ENCODE data around the gene VWC2. TPM values are rescaled to one million over a fixed set of nuclear protein-coding genes. Genes with fewer than 3 reads are reported as not detected.

VWC2 gene
- total and polyA plus RNA-seq, 2 of the 8 experiments (the other 6 are each of a cell fraction or from before 2014, with no cell fraction given), result 0.24 to 0.30 TPM

DNA sequence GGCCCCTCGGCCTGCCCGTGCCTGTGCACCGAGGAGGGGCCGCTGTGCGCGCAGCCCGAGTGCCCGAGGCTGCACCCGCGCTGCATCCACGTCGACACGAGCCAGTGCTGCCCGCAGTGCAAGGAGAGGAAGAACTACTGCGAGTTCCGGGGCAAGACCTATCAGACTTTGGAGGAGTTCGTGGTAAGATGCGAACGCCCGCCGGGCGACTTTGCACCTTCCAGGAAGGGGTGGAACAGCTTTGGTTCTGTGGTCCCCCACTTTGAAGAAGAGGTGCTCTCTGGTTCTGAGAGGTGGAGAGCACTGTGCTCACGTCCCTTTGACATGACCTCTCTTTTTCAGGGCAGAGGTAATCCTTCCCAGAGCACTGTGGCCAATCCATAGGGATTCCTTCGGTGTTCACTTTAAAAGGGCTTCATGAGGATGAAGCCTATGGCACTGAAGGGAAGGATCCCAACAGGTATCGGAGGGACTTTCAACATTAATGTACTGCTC lies 2.6 kb downstream of the VWC2 start:
- peaks cover 26% of the 10 kb centered on the region; the same call in 1 of the 2 replicates for H3K23me2 ChIP-seq (ENCODE audit: low read depth, low read length)
- peak overlapping the region; percentile 82 to 99 for H3K4me2 ChIP-seq (ENCODE audit: insufficient read depth in 1 of 2, low read depth in 2 of 2, low read length in 2 of 2)
- FAIRE-seq, result no peak
- no peak overlapping the region for H3K56ac ChIP-seq (replicated peaks; ENCODE audit: insufficient read length, low read depth, low read length)
- H2BK15ac ChIP-seq (ENCODE audit: low read length), result peak overlapping the region; percentile 50; the same call in 1 of the 2 replicates
- no peaks in the 10 kb centered on the region for H3K36me3 ChIP-seq (ENCODE audit: control insufficient read depth in 2 of 4, insufficient read depth in 4 of 4, low read length in 3 of 4)
- no peaks in the 10 kb centered on the region for H3K79me1 ChIP-seq (ENCODE audit: low read depth, low read length)
- H2AK5ac ChIP-seq (ENCODE audit: low read depth, low read length), result no peak overlapping the region
- H3K9me3 ChIP-seq (ENCODE audit: insufficient read depth in 2 of 2, low read depth in 1 of 2, low read length in 1 of 2), result peaks cover 0 to 2% of the 10 kb centered on the region in 2 experiments; a peak in 1 of 4 replicates
- H3K18ac ChIP-seq (ENCODE audit: extremely low read depth, low read length), result 0 out of 2 replicates have a peak overlapping the region, but pooled peaks have one; percentile 55
- DNase-seq (ENCODE audit: low read depth in 1 of 2, low spot score in 2 of 2), result no peak
- peak overlapping the region; percentile 89; the same call in 1 of the 2 replicates for H2BK12ac ChIP-seq (ENCODE audit: low read depth, low read length)
- WGBS, 2 experiments (ENCODE audit: extremely low coverage in 1 of 2, insufficient coverage in 1 of 2, insufficient read length in 1 of 2, insufficient replicate concordance in 2 of 2, low coverage in 1 of 2, low lambda C conversion rate in 2 of 2, missing lambda C conversion rate in 1 of 2), result 16% methylated on average over 25 of the region's 25 CpGs; no CpG with 5 or more reads in 1 of the 2 experiments
- no peaks in the 10 kb centered on the region for H3K79me2 ChIP-seq (ENCODE audit: control insufficient read depth in 1 of 2, insufficient read depth in 2 of 2, low read length in 2 of 2)
- H4K5ac ChIP-seq (ENCODE audit: insufficient read length, low read depth, low read length), result no peak overlapping the region
- peak overlapping the region; percentile 27 to 73 (median 43) for H3K4me3 ChIP-seq (ENCODE audit: extremely low read depth in 1 of 4, insufficient read depth in 2 of 4, low read depth in 3 of 4, low read length in 4 of 4)
- 0 out of 2 replicates have a peak overlapping the region, but pooled peaks have one; percentile 25 for H2BK20ac ChIP-seq (ENCODE audit: low read length)
- H3K4ac ChIP-seq (replicated peaks; ENCODE audit: insufficient read length, low read depth, low read length), result no peak overlapping the region
- ChIA-PET CTCF (ENCODE audit: partially characterized antibody) (interaction anchor here (1.1 to 3.4 kb wide), 13 partner anchors 10 to 1009 kb away, joined by 3 to 31 read pairs (median 4); no protein-coding TSS in a partner anchor), POLR2A (ENCODE audit: partially characterized antibody) (interaction anchor here (1.1 kb wide), 1 partner anchor 88 kb away, joined by 3 read pairs; no protein-coding TSS in a partner anchor)
- peaks cover 0 to 3% (median 0%) of the 10 kb centered on the region in 4 experiments; a peak in 2 of 7 replicates for H3K4me1 ChIP-seq (replicated peaks in 1 of 4; ENCODE audit: control insufficient read depth in 3 of 4, insufficient read depth in 4 of 4, low read length in 3 of 4)
- H4K8ac ChIP-seq (ENCODE audit: extremely low read depth, insufficient read depth, low read length), result no peak overlapping the region
- no peak overlapping the region for H2BK5ac ChIP-seq (ENCODE audit: low read depth, low read length)
- no peak overlapping the region for H3K23ac ChIP-seq (ENCODE audit: insufficient read length)
- H3K27ac ChIP-seq (ENCODE audit: low read depth, low read length), result no peak overlapping the region
- H4K91ac ChIP-seq (replicated peaks; ENCODE audit: insufficient read length, low read length), result no peak overlapping the region
- no peak overlapping the region; a peak in 2 of 7 replicates for H3K9ac ChIP-seq (replicated peaks in 1 of 4; ENCODE audit: extremely low read depth in 1 of 4, low read depth in 3 of 4, low read length in 3 of 4)
- peaks cover 28 to 60% (median 55%) of the 10 kb centered on the region in 4 experiments for H3K27me3 ChIP-seq (replicated peaks in 1 of 4; ENCODE audit: control insufficient read depth in 3 of 4, extremely low read depth in 1 of 4, insufficient read depth in 3 of 4, low read length in 3 of 4)
- no peak overlapping the region for H2BK120ac ChIP-seq (replicated peaks; ENCODE audit: low read depth, low read length)
- no peaks in the 10 kb centered on the region for H4K20me1 ChIP-seq (replicated peaks in 1 of 2; ENCODE audit: control insufficient read depth in 1 of 2, insufficient read depth in 2 of 2, low read length in 2 of 2)
- no peak overlapping the region for H2AFZ ChIP-seq (ENCODE audit: low read length)
- no peak overlapping the region for H3K14ac ChIP-seq (ENCODE audit: insufficient read length)
- TF ChIP-seq CHD1 (IDR thresholded peaks at IDR 0.05; ENCODE audit: low read depth, low read length) (no peak), RAD21 (IDR thresholded peaks at IDR 0.05 in 1 of 2, conservative IDR thresholded peaks at IDR 0.05 in 1 of 2; ENCODE audit: low read depth in 2 of 2, low read length in 2 of 2) (no peak), SP4 (IDR thresholded peaks at IDR 0.05; ENCODE audit: low read length) (no peak), SUZ12 (IDR thresholded peaks at IDR 0.05; ENCODE audit: low read length) (peak; percentile 82; the same call in 1 of the 2 replicates), POLR2AphosphoS5 (IDR thresholded peaks at IDR 0.05; ENCODE audit: low read depth, low read length) (no peak), TAF7 (optimal IDR thresholded peaks at IDR 0.05; ENCODE audit: borderline replicate concordance, low read depth, low read length) (no peak), ASH2L (IDR thresholded peaks at IDR 0.05; ENCODE audit: low read length) (no peak)
- TF ChIP-seq, protein P1, sequence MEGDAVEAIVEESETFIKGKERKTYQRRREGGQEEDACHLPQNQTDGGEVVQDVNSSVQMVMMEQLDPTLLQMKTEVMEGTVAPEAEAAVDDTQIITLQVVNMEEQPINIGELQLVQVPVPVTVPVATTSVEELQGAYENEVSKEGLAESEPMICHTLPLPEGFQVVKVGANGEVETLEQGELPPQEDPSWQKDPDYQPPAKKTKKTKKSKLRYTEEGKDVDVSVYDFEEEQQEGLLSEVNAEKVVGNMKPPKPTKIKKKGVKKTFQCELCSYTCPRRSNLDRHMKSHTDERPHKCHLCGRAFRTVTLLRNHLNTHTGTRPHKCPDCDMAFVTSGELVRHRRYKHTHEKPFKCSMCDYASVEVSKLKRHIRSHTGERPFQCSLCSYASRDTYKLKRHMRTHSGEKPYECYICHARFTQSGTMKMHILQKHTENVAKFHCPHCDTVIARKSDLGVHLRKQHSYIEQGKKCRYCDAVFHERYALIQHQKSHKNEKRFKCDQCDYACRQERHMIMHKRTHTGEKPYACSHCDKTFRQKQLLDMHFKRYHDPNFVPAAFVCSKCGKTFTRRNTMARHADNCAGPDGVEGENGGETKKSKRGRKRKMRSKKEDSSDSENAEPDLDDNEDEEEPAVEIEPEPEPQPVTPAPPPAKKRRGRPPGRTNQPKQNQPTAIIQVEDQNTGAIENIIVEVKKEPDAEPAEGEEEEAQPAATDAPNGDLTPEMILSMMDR (IDR thresholded peaks at IDR 0.05; ENCODE audit: control extremely low read depth in 1 of 3, insufficient read depth in 1 of 3, low read depth in 1 of 3, low read length in 3 of 3), result no peak
- TF ChIP-seq, protein P2, sequence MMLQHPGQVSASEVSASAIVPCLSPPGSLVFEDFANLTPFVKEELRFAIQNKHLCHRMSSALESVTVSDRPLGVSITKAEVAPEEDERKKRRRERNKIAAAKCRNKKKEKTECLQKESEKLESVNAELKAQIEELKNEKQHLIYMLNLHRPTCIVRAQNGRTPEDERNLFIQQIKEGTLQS (IDR thresholded peaks at IDR 0.05; ENCODE audit: insufficient read depth, low read depth, low read length), result no peak

Data from H1 (cell line).